Measurements from ENCODE around the gene ETHE1. TPM values are rescaled to one million over a fixed set of nuclear protein-coding genes. Genes with fewer than 3 reads are reported as not detected.

Gene ETHE1
- total RNA-seq, 5 donors from 2014 or later (not counting 1 experiment from before 2014, with no cell fraction given): 19.1 to 39.4 (median 34.7) TPM

- ChIA-PET CTCF (interaction anchor here (0.7 to 2.1 kb wide), 16 partner anchors 16 to 363 kb away, joined by 3 to 25 read pairs (median 8); partner anchors contain the start of genes IRGQ (in 1 of the 2), PHLDB3 (in 1 of the 2), ZNF283 (in 1 of the 2) and ZNF575 (in 1 of the 2)), POLR2A (interaction anchor here (0.7 to 1.3 kb wide), 5 partner anchors 25 to 290 kb away, joined by 3 to 7 read pairs (median 4); partner anchors contain the start of genes IRGQ (in 1 of the 2), SMG9 (in 1 of the 2) and ZNF576 (in 1 of the 2))
- no peaks in the 10 kb centered on the region for H3K9me3 Mint-ChIP-seq
- DNase-seq: peak in 1 of 35 experiments; percentile 76
- Histone ChIP-seq H3K27ac (ENCODE audit: low read length) (peak overlapping the region; percentile 90), H3K4me1 (ENCODE audit: control insufficient read depth in 1 of 2, extremely low read depth in 1 of 2, insufficient read depth in 2 of 2, low read length in 2 of 2) (peaks cover 25 to 61% of the 10 kb centered on the region in 2 experiments), H3K4me3 (ENCODE audit: control insufficient read depth in 1 of 2, extremely low read depth in 1 of 2, low read length in 1 of 2) (peak overlapping the region; percentile 67 to 96), H3K27me3 (replicated peaks in 1 of 2; ENCODE audit: control insufficient read depth in 2 of 2, extremely low read depth in 1 of 2, insufficient read depth in 2 of 2, low read length in 1 of 2) (no peaks in the 10 kb centered on the region), H3K36me3 (ENCODE audit: control insufficient read depth in 2 of 2, extremely low read depth in 1 of 2, insufficient read depth in 1 of 2, low read length in 1 of 2) (peaks cover 0 to 5% of the 10 kb centered on the region in 2 donors), H3K9me3 (no peaks in the 10 kb centered on the region)
- peaks cover 6% of the 10 kb centered on the region for H3K36me3 Mint-ChIP-seq
- ATAC-seq (replicated peaks in 1 of 4): peak in 2 of 4 experiments; percentile 17 to 20
- H3K27ac Mint-ChIP-seq: peak overlapping the region; percentile 95 to 97
- H3K4me1 Mint-ChIP-seq: peaks cover 63 to 65% (median 64%) of the 10 kb centered on the region in 3 donors
- peak overlapping the region; percentile 88 to 95 (median 90) for H3K4me3 Mint-ChIP-seq
- 8% methylated on average over 25 of the region's 33 CpGs for WGBS (ENCODE audit: insufficient coverage)
- no peaks in the 10 kb centered on the region for H3K27me3 Mint-ChIP-seq
These were observed 62.7 kb downstream of the ETHE1 start for GRCh38 chr19:43464134-43464775.

DNA sequence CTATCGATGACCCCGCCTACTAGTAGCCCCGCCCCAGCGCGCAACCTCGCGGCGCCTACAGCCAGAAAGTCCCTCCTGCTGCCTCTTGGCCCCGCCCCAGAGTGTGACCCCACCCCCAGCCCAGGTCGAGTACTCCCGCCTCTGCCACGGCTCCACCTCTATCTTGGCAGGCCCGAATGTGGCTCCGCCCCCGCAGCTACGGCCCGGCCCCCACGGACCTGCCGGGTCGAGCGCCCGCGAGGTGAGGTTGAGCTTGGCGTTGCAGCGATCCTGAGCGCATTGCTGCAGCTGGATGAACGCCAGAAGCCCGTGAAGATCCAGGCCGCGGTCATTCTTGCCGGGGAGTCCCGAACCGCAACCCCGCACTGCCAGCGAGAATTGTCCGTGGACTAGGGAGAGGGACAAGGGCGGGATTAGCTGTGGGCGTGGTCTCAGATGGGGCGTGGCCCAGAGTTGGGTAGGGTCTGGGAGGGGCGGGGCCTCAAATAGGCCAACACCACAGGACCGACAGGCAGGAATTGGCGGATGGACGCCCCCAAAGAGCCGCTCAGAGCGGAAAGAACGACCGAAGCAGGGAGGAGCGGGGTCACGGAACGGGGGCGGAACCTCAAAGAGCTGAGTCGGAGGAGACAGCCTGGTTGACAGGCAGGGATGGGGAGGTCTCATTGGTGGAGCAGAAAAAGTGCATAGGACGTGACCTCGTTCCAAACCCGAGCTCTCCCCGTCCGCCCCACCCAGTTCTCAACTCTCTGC lies 63.4 kb downstream of the ETHE1 start:
- ATAC-seq (replicated peaks in 1 of 4): peak; percentile 81 to 89 (median 88)
- WGBS (ENCODE audit: insufficient coverage): under 1% methylated on average over 51 of the region's 57 CpGs
- peak overlapping the region; percentile 95 to 97 for H3K27ac Mint-ChIP-seq
- Histone ChIP-seq H3K27ac (ENCODE audit: low read length) (peak overlapping the region; percentile 90), H3K4me1 (ENCODE audit: control insufficient read depth in 1 of 2, extremely low read depth in 1 of 2, insufficient read depth in 2 of 2, low read length in 2 of 2) (peaks cover 18 to 54% of the 10 kb centered on the region in 2 experiments), H3K9me3 (no peaks in the 10 kb centered on the region), H3K36me3 (ENCODE audit: control insufficient read depth in 2 of 2, extremely low read depth in 1 of 2, insufficient read depth in 1 of 2, low read length in 1 of 2) (peaks cover 0 to 5% of the 10 kb centered on the region in 2 donors), H3K4me3 (ENCODE audit: control insufficient read depth in 1 of 2, extremely low read depth in 1 of 2, low read length in 1 of 2) (peak overlapping the region; percentile 67 to 96), H3K27me3 (replicated peaks in 1 of 2; ENCODE audit: control insufficient read depth in 2 of 2, extremely low read depth in 1 of 2, insufficient read depth in 2 of 2, low read length in 1 of 2) (no peaks in the 10 kb centered on the region)
- H3K36me3 Mint-ChIP-seq: peaks cover 6% of the 10 kb centered on the region
- peak; percentile 98 to 100 (median 100) for DNase-seq
- H3K27me3 Mint-ChIP-seq: no peaks in the 10 kb centered on the region
- peaks cover 56 to 59% (median 57%) of the 10 kb centered on the region in 3 donors for H3K4me1 Mint-ChIP-seq
- H3K4me3 Mint-ChIP-seq: peak overlapping the region; percentile 88 to 95 (median 90)
- CTCF ChIA-PET: interaction anchor here (0.6 to 2.1 kb wide), 21 partner anchors 10 to 364 kb away, joined by 3 to 25 read pairs (median 6); partner anchors contain the start of genes IRGQ (in 1 of the 2), PHLDB3 (in 1 of the 2), ZNF283 (in 1 of the 2) and ZNF575 (in 1 of the 2)
- H3K9me3 Mint-ChIP-seq: no peaks in the 10 kb centered on the region
- POLR2A ChIA-PET: interaction anchor here (0.7 to 1.3 kb wide), 6 partner anchors 24 to 291 kb away, joined by 3 to 7 read pairs (median 4); partner anchors contain the start of genes IRGQ (in 1 of the 2), SMG9 (in 1 of the 2) and ZNF576 (in 1 of the 2)

DNA sequence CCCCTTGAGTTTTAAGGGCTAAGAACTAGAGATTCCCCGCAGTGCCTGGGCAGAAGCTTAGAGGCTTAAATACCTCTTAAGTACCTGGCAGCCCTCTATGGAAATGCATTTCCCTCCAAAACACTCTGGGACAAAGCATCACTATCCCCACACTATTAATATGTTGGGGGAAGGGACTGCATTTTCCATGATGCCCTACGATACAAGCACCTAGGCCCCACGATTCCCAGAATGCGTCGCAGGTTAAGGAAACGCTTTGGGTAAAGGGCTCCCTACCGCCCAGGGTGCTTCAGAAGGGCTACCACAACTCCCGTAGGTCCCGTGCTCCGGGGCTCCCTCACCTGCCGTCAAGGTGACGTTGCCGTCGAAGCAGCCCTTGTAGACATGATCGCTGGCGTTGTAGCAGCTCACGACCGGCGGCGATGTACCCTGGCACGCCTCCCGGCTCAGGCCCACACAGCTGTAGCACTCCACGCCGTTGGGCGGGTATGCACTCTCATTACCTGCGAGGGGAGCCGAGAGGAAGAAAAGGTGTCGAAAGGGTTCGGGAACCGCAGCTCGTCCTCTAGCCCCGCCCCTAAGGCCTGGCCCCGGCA lies 64.1 kb downstream of the ETHE1 start:
- POLR2A ChIA-PET: interaction anchor here in 1 of 2 donors (0.7 to 1.2 kb wide), 2 partner anchors 57 to 133 kb away, joined by 3 read pairs; partner anchors contain the start of genes IRGQ and ZNF576

GRCh38 chr19:43462383-43462782 lies 64.6 kb downstream of the ETHE1 start:
- CTCF ChIA-PET: interaction anchor here (1.1 to 1.8 kb wide), 5 partner anchors 15 to 132 kb away, joined by 4 to 25 read pairs (median 6); no protein-coding TSS in a partner anchor
- Mint-ChIP-seq H3K36me3 (peaks cover 6% of the 10 kb centered on the region), H3K27me3 (no peaks in the 10 kb centered on the region), H3K27ac (no peak overlapping the region), H3K9me3 (no peaks in the 10 kb centered on the region), H3K4me1 (peaks cover 45 to 47% (median 45%) of the 10 kb centered on the region in 3 donors), H3K4me3 (peak overlapping the region; percentile 88 to 95 (median 90))
- Histone ChIP-seq H3K4me1 (ENCODE audit: control insufficient read depth in 1 of 2, extremely low read depth in 1 of 2, insufficient read depth in 2 of 2, low read length in 2 of 2) (peaks cover 10 to 42% of the 10 kb centered on the region in 2 experiments), H3K27ac (ENCODE audit: low read length) (no peak overlapping the region), H3K36me3 (ENCODE audit: control insufficient read depth in 2 of 2, extremely low read depth in 1 of 2, insufficient read depth in 1 of 2, low read length in 1 of 2) (peaks cover 0 to 5% of the 10 kb centered on the region in 2 donors), H3K27me3 (replicated peaks in 1 of 2; ENCODE audit: control insufficient read depth in 2 of 2, extremely low read depth in 1 of 2, insufficient read depth in 2 of 2, low read length in 1 of 2) (no peaks in the 10 kb centered on the region), H3K4me3 (ENCODE audit: control insufficient read depth in 1 of 2, extremely low read depth in 1 of 2, low read length in 1 of 2) (peak overlapping the region in 1 of 2 donors; percentile 96), H3K9me3 (no peaks in the 10 kb centered on the region)
- DNase-seq (no peak), ATAC-seq (replicated peaks in 1 of 4) (no peak)
- 100% methylated on average over 1 of the region's 7 CpGs for WGBS (ENCODE audit: insufficient coverage)
- POLR2A ChIA-PET: no interaction called here

More for the DNA sequence above, 64.1 kb downstream of the ETHE1 start:
- Mint-ChIP-seq H3K36me3 (peaks cover 6% of the 10 kb centered on the region), H3K9me3 (no peaks in the 10 kb centered on the region), H3K4me1 (peaks cover 50 to 52% (median 50%) of the 10 kb centered on the region in 3 donors), H3K27ac (peak overlapping the region; percentile 95 to 97), H3K4me3 (peak overlapping the region; percentile 88 to 95 (median 90)), H3K27me3 (no peaks in the 10 kb centered on the region)
- Histone ChIP-seq H3K27ac (ENCODE audit: low read length) (peak overlapping the region; percentile 77), H3K4me1 (ENCODE audit: control insufficient read depth in 1 of 2, extremely low read depth in 1 of 2, insufficient read depth in 2 of 2, low read length in 2 of 2) (peaks cover 13 to 47% of the 10 kb centered on the region in 2 experiments), H3K4me3 (ENCODE audit: control insufficient read depth in 1 of 2, extremely low read depth in 1 of 2, low read length in 1 of 2) (peak overlapping the region; percentile 74 to 96), H3K27me3 (replicated peaks in 1 of 2; ENCODE audit: control insufficient read depth in 2 of 2, extremely low read depth in 1 of 2, insufficient read depth in 2 of 2, low read length in 1 of 2) (no peaks in the 10 kb centered on the region), H3K36me3 (ENCODE audit: control insufficient read depth in 2 of 2, extremely low read depth in 1 of 2, insufficient read depth in 1 of 2, low read length in 1 of 2) (peaks cover 0 to 5% of the 10 kb centered on the region in 2 donors), H3K9me3 (no peaks in the 10 kb centered on the region)
- ATAC-seq (replicated peaks in 1 of 4) (no peak), DNase-seq (no peak)
- WGBS (ENCODE audit: insufficient coverage): 10% methylated on average over 32 of the region's 33 CpGs
- CTCF ChIA-PET: interaction anchor here (0.8 to 2.1 kb wide), 15 partner anchors 11 to 205 kb away, joined by 3 to 25 read pairs (median 6); partner anchors contain the start of genes PHLDB3 (in 1 of the 2) and ZNF575 (in 1 of the 2)

GRCh38 chr19:43461303-43461702 lies 65.7 kb downstream of the ETHE1 start:
- ChIA-PET CTCF (interaction anchor here in 1 of 2 donors (0.9 to 1.0 kb wide), 2 partner anchors 14 to 46 kb away, joined by 3 to 5 read pairs; no protein-coding TSS in a partner anchor), POLR2A (interaction anchor here in 1 of 2 donors (0.6 kb wide), 1 partner anchor 64 kb away, joined by 3 read pairs; no protein-coding TSS in a partner anchor)
- no peak overlapping the region for H3K27ac ChIP-seq (ENCODE audit: low read length)
- H3K4me3 ChIP-seq (ENCODE audit: control insufficient read depth in 1 of 2, extremely low read depth in 1 of 2, low read length in 1 of 2): no peak overlapping the region
- DNase-seq: no peak
- peaks cover 10 to 39% of the 10 kb centered on the region in 2 experiments for H3K4me1 ChIP-seq (ENCODE audit: control insufficient read depth in 1 of 2, extremely low read depth in 1 of 2, insufficient read depth in 2 of 2, low read length in 2 of 2)
- no peaks in the 10 kb centered on the region for H3K27me3 ChIP-seq (replicated peaks in 1 of 2; ENCODE audit: control insufficient read depth in 2 of 2, extremely low read depth in 1 of 2, insufficient read depth in 2 of 2, low read length in 1 of 2)
- no peak overlapping the region for H3K27ac Mint-ChIP-seq
- ATAC-seq (replicated peaks in 1 of 4): no peak
- no peaks in the 10 kb centered on the region for H3K9me3 Mint-ChIP-seq
- 87% methylated on average over 12 of the region's 12 CpGs for WGBS (ENCODE audit: insufficient coverage)
- H3K36me3 ChIP-seq (ENCODE audit: control insufficient read depth in 2 of 2, extremely low read depth in 1 of 2, insufficient read depth in 1 of 2, low read length in 1 of 2): peaks cover 0 to 5% of the 10 kb centered on the region in 2 donors
- H3K27me3 Mint-ChIP-seq: no peaks in the 10 kb centered on the region
- H3K9me3 ChIP-seq: no peaks in the 10 kb centered on the region
- H3K4me1 Mint-ChIP-seq: peaks cover 39 to 43% (median 41%) of the 10 kb centered on the region in 3 donors
- H3K4me3 Mint-ChIP-seq: peak overlapping the region in 1 of 3 donors; percentile 41
- H3K36me3 Mint-ChIP-seq: peaks cover 6% of the 10 kb centered on the region

All from T-cell (primary cell).